Sciatic nerve (tissue), 2 donors: ENCODE data around the gene SCRN2. TPM values are rescaled to one million over a fixed set of nuclear protein-coding genes. Genes with fewer than 3 reads are reported as not detected.

Experiments used
- ATAC-seq: fragments of 200-7000 bp; cut with Tn5 transposase; one replicate; pipeline ENCODE4 v1.9.1; 2020; ENCODE audit warnings: mild to moderate bottlenecking, moderate library complexity
- DNase-seq: peaks from one replicate; pipeline ENCODE4 v3.0.0-alpha.2; 2020; ENCODE audit warnings: low spot score
- intact Hi-C: fragments of 100-400 bp; cut with DNase I; formaldehyde crosslinking; loops from one replicate; pipeline ENCODE4 v1.14.2; 2022
- total RNA-seq: library from RNA; stranded (reverse); fragmentation: NEBNext Ultra II Directional; extraction: Animal tissue kit (Norgen Biotek cat#: 25700); gene quantifications from one replicate; pipeline ENCODE4 v1.2.1, GENCODE V29; 2021
- donor health status: DM: no; HTN: no; CAD: no.
- donor health status: DM: no; HTN: no; CAD: no.

The SCRN2 gene
- total RNA-seq, 1 donor from 2014 or later = 39.4 TPM

DNA sequence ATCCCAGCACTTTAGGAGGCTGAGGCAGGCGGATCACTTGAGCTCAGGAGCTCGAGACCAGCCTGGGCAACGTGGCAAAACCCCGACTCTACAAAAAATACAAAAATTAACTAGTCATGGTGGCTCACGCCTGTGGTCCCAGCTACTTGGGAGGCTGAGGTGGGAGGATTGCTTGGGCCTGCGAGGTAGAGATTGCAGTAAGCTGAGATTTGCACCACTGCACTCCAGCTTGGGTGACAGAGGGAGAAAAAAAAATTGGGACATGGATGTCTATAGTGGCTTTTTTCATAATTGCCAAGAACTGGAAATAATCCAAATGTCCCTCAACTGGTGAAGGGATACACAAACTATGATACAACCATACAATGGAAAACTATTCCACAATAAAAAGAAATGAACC lies 48.1 kb downstream of the SCRN2 start:
- intact Hi-C loops = no loop called here
- DNase-seq (peak; percentile 9), ATAC-seq (no peak)

DNA sequence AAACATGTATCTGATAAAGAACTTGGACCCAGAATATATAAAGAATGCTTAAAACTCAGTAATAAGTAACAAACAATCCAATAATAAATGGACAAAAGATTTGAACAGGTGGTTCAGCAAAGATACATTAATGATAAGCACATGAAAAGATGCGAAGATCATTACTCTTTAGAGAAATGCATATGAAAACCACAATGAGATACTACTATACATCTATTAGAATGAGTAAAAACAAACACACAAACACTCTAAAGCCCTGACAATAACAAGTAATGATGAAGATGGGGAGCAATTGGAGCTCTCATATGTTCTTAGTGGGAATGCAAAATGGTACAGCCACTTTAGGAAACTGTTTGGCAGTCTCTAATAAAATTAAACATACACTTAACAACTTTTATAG lies 48.6 kb downstream of the SCRN2 start:
- ATAC-seq (no peak), DNase-seq (no peak)
- intact Hi-C loops = no loop called here

DNA sequence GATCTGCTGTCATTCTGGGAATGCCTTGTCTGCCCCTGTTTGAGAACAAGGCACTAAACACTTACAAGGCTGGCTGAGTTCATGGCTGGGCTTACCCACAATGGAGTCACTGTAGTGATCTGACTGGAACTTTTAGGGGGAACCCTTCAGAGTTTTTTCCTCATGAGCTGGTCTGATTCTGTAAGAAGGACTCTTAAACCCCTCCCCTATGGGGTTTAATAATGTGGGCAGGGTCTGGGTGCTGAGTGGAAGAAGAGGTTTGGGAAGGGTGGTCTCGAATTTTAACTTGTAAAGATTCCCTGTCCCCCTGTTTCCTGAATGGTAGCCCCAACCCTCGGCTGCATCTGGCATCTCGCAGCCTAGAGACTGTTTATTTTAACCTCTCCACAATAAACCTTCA lies 50.0 kb downstream of the SCRN2 start:
- intact Hi-C loops = no loop called here

DNA sequence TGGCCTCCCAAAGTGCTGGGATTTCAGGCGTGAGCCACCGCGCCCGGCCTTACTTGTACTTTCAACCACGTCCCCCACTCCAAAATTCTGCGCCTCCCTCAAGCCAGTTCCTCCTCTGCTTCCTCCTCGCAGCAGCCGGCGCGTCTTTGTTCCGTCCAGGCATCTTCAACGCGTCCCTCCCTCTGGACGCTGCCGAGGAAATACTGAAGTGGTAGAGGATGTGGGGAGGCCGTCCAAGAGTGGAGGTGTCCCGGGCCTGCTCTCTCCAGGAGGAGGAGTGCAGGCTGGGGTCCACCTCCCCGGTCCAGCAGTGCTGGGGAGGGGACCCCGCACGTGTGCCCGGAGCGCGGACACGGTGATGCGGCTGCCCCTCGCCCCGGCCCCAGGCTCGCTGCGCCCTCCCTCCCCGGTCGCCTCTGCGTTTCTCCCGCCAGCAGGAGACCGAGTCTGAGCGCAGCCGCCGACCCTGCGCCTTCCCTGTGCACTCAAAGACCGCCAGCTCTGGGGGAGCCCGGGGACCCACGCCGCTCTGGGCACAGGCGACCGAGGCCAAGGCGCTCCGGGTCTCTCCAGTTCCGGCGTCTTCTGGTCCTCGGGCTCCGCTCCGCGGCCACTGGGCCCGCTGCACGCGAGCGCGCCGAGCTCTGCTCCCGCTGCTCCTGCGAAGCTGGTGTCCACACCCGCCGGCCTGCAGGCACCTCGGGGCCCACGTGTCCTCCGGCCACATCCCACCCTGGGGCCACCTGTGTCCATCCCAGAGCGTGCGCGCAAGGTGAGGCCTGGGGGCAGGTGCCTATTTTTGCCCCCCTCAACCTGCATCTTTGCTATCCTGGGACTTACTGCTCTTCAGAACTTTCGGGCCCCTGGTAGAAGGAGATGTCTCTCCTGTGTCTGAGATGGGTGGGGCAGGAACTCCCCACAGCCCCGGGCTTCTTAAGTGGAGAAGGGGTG lies 51.2 kb downstream of the SCRN2 start:
- intact Hi-C loops = no loop called here
- ATAC-seq = peak; percentile 84
- DNase-seq = peak; percentile 73

More for the DNA sequence above, 50.0 kb downstream of the SCRN2 start:
- ATAC-seq (no peak), DNase-seq (no peak)

Other genes starting within 250 kb of the SCRN2 start
- 223 TPM for gene KPNB1, start 191.4 kb downstream of the SCRN2 start, total RNA-seq
- gene TBKBP1, start 147.1 kb downstream of the SCRN2 start, total RNA-seq = 19.9 TPM
- 1.1 TPM for gene TBX21, start 108.0 kb downstream of the SCRN2 start, total RNA-seq
- 13.5 TPM for gene OSBPL7, start 19.5 kb downstream of the SCRN2 start, total RNA-seq
- gene MRPL10, start 9.7 kb downstream of the SCRN2 start, total RNA-seq = 26.6 TPM
- gene LRRC46, start 9.6 kb downstream of the SCRN2 start, total RNA-seq = 0.89 TPM
- gene SP6, start 9.9 kb upstream of the SCRN2 start, total RNA-seq = 0.62 TPM
- gene SP2, start 55.0 kb upstream of the SCRN2 start, total RNA-seq = 24.2 TPM
- 20.0 TPM for gene PNPO, start 100.3 kb upstream of the SCRN2 start, total RNA-seq
- not detected for gene PRR15L, start 116.6 kb upstream of the SCRN2 start, total RNA-seq
- gene CDK5RAP3, start 129.8 kb upstream of the SCRN2 start, total RNA-seq = 187 TPM
- 72.7 TPM for gene COPZ2, start 196.5 kb upstream of the SCRN2 start, total RNA-seq
- gene NFE2L1, start 207.1 kb upstream of the SCRN2 start, total RNA-seq = 287 TPM